ENCODE results near the gene OR12D3. TPM values are rescaled to one million over a fixed set of nuclear protein-coding genes. Genes with fewer than 3 reads are reported as not detected.

Gene OR12D3
- polyA plus RNA-seq, 1 donor (not counting 4 experiments of a cell fraction or from before 2014, with no cell fraction given), result not detected

GRCh38 chr6:29345380-29345779, 29.7 kb downstream of the OR12D3 start:
- DNase-seq (ENCODE audit: low read depth, low spot score) (no peak), FAIRE-seq (no peak)
- dilution Hi-C loops (cut with MboI; ENCODE audit: extremely low pct_ligation_motif_present, low sequenced_read_pairs), result no loop called here
- Histone ChIP-seq H2AFZ (ENCODE audit: control insufficient read depth, low read length) (no peak overlapping the region), H4K20me1 (ENCODE audit: control insufficient read depth, extremely low read depth, insufficient read depth, low read length) (no peaks in the 10 kb centered on the region), H3K79me2 (ENCODE audit: control insufficient read depth, insufficient read depth, low read length) (no peaks in the 10 kb centered on the region), H3K27me3 (ENCODE audit: control insufficient read depth, extremely low read depth, insufficient read depth, low read length) (no peaks in the 10 kb centered on the region), H3K4me2 (ENCODE audit: control insufficient read depth, extremely low read depth, insufficient read depth, low read depth, low read length) (no peak overlapping the region), H3K9me1 (ENCODE audit: control insufficient read depth, extremely low read depth, insufficient read depth, low read length) (no peaks in the 10 kb centered on the region), H3K4me3 (ENCODE audit: control insufficient read depth in 2 of 3, extremely low read depth in 1 of 3, insufficient read depth in 2 of 3, low read depth in 1 of 3, low read length in 3 of 3) (no peak overlapping the region), H3K9me3 (ENCODE audit: control insufficient read depth, low read depth, low read length) (no peaks in the 10 kb centered on the region), H3K9ac (ENCODE audit: control insufficient read depth, extremely low read depth, insufficient read depth, low read length) (no peak overlapping the region), H3K4me1 (ENCODE audit: control insufficient read depth, extremely low read depth, insufficient read depth, low read length) (no peaks in the 10 kb centered on the region), H3K36me3 (ENCODE audit: control insufficient read depth in 2 of 2, extremely low read depth in 1 of 2, insufficient read depth in 2 of 2, low read length in 2 of 2) (no peaks in the 10 kb centered on the region), H3K27ac (ENCODE audit: control insufficient read depth, insufficient read depth, low read length) (no peak overlapping the region)
- TF ChIP-seq CTCF (optimal IDR thresholded peaks at IDR 0.05 in 1 of 3, IDR thresholded peaks at IDR 0.05 in 1 of 3, conservative IDR thresholded peaks at IDR 0.05 in 1 of 3; ENCODE audit: extremely low read depth in 1 of 3, insufficient read depth in 2 of 3, low read length in 3 of 3) (no peak), EZH2 (IDR thresholded peaks at IDR 0.05; ENCODE audit: low read length) (no peak)

GRCh38 chr6:29336269-29336668, 38.8 kb downstream of the OR12D3 start:
- H3K9me1 ChIP-seq (ENCODE audit: control insufficient read depth, extremely low read depth, insufficient read depth, low read length), result no peaks in the 10 kb centered on the region
- TF ChIP-seq EZH2 (IDR thresholded peaks at IDR 0.05; ENCODE audit: low read length), result no peak
- TF ChIP-seq CTCF (optimal IDR thresholded peaks at IDR 0.05 in 1 of 3, IDR thresholded peaks at IDR 0.05 in 1 of 3, conservative IDR thresholded peaks at IDR 0.05 in 1 of 3; ENCODE audit: extremely low read depth in 1 of 3, insufficient read depth in 2 of 3, low read length in 3 of 3), result no peak
- H2AFZ ChIP-seq (ENCODE audit: control insufficient read depth, low read length), result no peak overlapping the region
- no peaks in the 10 kb centered on the region for H3K36me3 ChIP-seq (ENCODE audit: control insufficient read depth in 2 of 2, extremely low read depth in 1 of 2, insufficient read depth in 2 of 2, low read length in 2 of 2)
- H3K9ac ChIP-seq (ENCODE audit: control insufficient read depth, extremely low read depth, insufficient read depth, low read length), result no peak overlapping the region
- H3K4me3 ChIP-seq (ENCODE audit: control insufficient read depth in 2 of 3, extremely low read depth in 1 of 3, insufficient read depth in 2 of 3, low read depth in 1 of 3, low read length in 3 of 3), result no peak overlapping the region
- FAIRE-seq, result no peak
- H3K4me1 ChIP-seq (ENCODE audit: control insufficient read depth, extremely low read depth, insufficient read depth, low read length), result no peaks in the 10 kb centered on the region
- no peak overlapping the region for H3K27ac ChIP-seq (ENCODE audit: control insufficient read depth, insufficient read depth, low read length)
- no peaks in the 10 kb centered on the region for H4K20me1 ChIP-seq (ENCODE audit: control insufficient read depth, extremely low read depth, insufficient read depth, low read length)
- no peak for DNase-seq (ENCODE audit: low read depth, low spot score)
- H3K9me3 ChIP-seq (ENCODE audit: control insufficient read depth, low read depth, low read length), result no peaks in the 10 kb centered on the region
- dilution Hi-C loops (cut with MboI; ENCODE audit: extremely low pct_ligation_motif_present, low sequenced_read_pairs), result no loop called here
- H3K27me3 ChIP-seq (ENCODE audit: control insufficient read depth, extremely low read depth, insufficient read depth, low read length), result no peaks in the 10 kb centered on the region
- no peak overlapping the region for H3K4me2 ChIP-seq (ENCODE audit: control insufficient read depth, extremely low read depth, insufficient read depth, low read depth, low read length)
- no peaks in the 10 kb centered on the region for H3K79me2 ChIP-seq (ENCODE audit: control insufficient read depth, insufficient read depth, low read length)
